Measurements from ENCODE around the gene UBB.

The UBB gene

DNA sequence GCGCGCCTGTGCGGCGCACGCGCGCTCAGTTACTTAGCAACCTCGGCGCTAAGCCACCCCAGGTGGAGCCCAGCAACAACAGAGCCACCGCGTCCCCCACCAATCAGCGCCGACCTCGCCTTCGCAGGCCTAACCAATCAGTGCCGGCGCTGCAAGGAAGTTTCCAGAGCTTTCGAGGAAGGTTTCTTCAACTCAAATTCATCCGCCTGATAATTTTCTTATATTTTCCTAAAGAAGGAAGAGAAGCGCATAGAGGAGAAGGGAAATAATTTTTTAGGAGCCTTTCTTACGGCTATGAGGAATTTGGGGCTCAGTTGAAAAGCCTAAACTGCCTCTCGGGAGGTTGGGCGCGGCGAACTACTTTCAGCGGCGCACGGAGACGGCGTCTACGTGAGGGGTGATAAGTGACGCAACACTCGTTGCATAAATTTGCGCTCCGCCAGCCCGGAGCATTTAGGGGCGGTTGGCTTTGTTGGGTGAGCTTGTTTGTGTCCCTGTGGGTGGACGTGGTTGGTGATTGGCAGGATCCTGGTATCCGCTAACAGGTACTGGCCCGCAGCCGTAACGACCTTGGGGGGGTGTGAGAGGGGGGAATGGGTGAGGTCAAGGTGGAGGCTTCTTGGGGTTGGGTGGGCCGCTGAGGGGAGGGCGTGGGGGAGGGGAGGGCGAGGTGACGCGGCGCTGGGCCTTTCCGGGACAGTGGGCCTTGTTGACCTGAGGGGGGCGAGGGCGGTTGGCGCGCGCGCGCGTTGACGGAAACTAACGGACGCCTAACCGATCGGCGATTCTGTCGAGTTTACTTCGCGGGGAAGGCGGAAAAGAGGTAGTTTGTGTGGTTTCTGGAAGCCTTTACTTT lies at the start of gene UBB:
Gene UBB (plus strand): TSS at position 452 of the 856 bp plus-strand sequence. CDS start 817 bp downstream, outside the sequence.
- peak; percentile 98 for DNase-seq (ENCODE audit: low read depth)

DNA sequence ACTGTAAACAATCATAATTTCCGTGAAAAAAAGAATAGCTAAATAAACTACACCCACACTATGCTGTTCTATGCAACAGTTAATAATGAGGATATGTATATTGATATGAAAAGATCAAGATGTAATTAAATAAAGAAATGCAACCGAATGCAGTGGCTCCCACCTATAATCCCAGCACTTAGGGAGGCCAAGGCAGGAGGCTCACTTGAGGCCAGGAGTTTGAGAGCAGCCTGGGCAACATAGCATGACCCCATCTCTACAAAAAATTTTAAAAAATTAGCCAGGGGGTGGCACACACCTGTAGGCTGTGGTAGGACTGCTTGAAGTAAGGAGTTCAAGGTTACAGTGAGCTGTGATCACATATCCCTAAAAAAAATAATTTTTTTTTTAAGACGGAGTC lies 42.5 kb upstream of the UBB start:
- DNase-seq (ENCODE audit: low read depth): no peak

DNA sequence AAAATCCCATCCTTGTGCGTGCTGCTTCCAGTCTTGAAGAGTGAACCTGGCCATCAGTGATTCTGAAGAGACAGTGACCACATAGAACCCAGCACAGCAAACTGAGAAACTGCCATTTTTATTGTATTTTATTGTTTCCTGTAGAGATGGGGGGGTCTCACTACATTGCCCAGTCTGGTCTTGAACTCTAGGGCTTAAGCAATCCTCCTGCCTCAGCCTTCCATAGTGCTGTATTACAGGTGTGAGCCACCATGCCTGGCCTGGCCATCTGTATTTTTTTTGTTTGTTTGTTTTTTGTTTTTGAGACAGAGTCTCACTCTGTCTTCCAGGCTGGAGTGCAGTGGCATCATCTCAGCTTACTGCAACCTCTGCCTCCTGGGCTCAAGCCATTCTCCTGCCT lies 41.5 kb upstream of the UBB start:
- no peak for DNase-seq (ENCODE audit: low read depth)

GRCh38 chr17:16339959-16340358 lies 40.9 kb upstream of the UBB start:
- no peak for DNase-seq (ENCODE audit: low read depth)

DNA sequence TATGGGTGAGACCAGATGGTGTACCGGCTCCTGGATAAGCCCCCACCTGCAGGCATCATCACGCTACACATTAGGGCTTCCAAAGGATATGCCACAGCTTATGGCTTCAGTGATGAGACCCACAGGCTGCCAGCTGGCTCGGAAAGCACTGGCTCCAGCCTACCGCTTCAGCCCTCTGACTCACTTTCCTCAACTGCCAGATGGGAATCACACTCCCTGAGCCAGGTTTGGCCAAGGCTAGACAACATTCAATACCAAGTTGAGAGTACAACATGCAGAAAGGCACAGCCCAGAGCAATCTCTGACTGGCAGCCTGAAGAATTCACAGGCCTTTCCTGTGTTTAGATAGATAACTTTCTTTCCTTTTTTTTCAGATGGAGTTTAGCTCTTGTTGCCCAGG lies 37.9 kb upstream of the UBB start:
- DNase-seq (ENCODE audit: low read depth): peak; percentile 28

DNA sequence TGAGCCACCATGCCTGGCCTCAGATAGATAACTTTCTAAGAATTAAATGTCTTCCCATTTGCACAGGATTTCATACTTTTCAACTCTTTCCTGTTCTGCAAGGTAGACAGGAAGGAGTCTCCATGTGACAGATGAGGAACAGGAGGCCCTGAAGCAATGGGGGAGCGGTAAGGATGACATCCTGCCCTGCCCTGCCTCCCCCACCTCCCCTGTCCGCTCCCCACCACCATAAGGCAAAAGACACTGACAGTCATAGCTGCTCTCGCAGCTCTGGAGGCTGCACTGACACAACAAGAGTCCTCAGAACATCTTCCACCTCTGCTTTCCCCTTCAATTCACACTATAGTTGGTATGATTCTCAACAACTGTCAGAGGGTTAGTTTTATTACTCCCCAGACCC lies 37.3 kb upstream of the UBB start:
- DNase-seq (ENCODE audit: low read depth): no peak

DNA sequence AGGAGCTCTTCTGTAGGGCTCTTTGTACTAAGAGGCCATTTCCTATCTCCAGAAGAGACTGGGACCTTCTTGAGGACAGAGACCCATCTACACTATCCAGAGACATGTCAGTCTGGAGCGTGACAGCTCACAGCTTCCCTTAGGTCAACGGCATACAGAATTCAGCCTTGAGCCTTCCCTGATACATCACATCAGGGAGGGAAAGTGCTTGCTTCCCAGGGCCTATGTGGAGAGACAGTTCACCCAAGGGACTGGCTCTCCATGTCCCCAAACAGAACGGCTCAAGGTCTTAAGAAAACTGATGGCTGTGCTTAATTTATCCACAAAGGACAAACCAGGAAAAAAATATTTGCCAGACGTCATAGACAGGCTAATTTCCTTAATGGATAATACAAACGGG lies 35.3 kb upstream of the UBB start:
- no peak for DNase-seq (ENCODE audit: low read depth)

- DNase-seq (ENCODE audit: low read depth): no peak
Observed at GRCh38 chr17:16346721-16347271, 34.1 kb upstream of the UBB start.

DNA sequence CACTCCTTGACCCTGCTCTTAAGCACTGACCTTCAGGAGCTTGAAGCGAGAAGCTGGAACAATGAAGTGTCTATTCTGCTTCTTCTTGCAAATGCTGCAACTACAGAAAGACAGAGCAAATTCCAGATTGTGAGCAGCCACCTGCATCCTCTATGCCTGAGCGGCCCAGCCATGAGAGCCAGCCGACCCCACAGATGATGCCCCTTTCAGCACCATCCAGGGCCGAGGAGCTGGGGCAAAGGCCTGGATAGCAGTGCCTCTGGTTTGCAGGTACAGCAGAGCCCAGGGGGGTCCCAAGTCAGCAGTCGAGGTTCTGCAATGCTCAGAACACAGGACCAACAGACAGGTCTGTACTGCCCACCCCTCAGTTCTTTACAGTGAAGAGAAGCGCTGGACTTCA lies 32.3 kb upstream of the UBB start:
- no peak for DNase-seq (ENCODE audit: low read depth)

DNA sequence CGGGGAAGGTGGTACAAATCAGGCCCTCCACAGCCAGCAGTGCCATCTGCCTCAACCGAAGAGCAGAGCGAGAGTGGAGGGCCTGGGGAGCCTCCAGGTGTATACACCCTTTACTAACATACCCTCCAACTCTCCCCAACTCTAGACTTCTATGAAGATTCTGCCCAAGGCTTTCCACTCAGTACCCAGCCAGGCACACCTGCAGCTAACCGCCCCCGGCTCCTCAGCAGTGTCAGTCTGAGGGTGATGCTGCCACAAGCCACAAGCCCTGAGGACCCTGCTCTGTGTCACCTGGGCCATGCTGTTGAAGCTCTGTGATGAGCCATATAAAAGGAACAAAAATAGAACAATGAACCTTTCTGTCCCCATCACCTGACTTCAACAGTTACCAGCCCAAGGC lies 31.5 kb upstream of the UBB start:
- no peak for DNase-seq (ENCODE audit: low read depth)

GRCh38 chr17:16351831-16352230 lies 29.1 kb upstream of the UBB start:
- DNase-seq (ENCODE audit: low read depth): peak; percentile 76

GRCh38 chr17:16352303-16352666 lies 28.6 kb upstream of the UBB start:
- DNase-seq (ENCODE audit: low read depth): peak; percentile 16

DNA sequence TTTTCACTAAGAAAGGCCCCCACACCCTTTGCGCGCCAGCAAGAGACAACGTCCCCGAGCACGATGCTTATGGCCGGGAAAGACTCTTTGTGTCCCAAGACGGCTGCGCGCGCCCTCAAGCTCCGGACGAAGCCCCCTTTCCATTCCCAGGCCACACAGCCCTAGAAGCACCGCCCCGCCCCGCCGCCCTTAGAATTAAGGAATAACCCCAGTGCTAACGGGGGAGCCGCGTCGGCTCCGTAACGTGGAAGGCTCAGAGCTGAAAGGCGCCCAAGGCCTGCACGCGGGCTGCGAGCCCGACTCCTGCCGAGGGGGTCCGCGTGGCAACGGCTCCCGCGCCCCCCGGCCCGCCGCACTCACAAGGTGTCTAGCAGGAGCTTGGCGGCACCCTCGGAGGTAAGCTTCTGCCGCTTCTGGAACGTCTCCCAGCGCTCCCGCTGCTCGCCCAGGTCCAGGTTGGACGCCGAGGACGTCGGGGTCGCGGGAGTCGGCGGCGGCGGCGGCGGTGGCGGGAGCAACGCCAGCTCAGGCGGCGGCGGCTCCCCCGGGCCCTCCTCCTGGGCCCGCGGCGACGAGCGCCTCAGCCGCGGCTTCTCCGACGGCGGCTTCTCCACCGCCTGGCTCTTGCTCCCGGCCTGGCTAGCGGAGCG lies 28.1 kb upstream of the UBB start:
- DNase-seq (ENCODE audit: low read depth): no peak

DNA sequence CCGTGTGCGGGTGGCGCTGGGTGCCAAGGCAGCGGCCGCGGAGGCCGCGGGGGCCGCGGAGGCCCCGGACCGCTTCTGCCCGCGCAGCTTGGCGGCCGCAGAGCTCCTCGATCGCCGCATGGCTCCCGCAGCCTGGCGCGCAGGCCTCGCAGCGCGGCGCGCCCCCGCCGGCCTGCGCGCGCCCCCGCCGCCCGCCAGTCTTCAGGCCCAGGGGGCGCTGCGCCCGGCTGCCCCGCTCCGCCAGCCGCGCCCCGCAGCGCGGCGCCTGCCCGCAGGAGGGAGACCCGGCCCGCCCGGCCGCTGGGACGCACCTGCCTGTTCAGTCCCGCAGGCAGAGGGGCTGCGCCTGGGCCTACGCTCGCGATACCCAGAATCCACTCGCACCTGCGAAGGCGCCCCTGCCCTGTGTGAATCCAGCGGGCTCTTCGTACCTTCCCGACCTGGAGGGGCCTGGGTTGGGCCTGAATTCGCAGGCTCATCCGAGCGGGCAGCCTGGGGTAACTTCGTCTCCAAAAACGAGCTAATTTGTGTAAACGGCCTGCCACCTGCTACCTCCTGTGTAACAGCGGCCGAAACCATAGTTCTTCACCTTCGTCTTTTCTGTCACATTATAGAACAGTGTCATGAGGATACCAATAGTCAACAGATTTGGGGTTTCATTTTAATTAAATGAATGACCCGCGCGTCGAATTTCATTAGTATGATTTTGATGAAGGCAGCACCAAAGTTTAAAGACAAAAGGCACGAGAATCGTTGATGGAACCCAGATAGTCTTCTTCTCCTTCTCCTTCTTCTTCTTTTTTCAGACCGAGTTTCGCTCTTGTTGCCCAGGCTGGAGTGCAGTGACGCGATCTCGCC lies 27.3 kb upstream of the UBB start, which contains the start of gene CENPV:
Gene CENPV (minus strand): TSS at position 153 of the 858 bp plus-strand sequence. CDS start 33 bp downstream, at position 120.
- DNase-seq (ENCODE audit: low read depth): peak; percentile 19

- no peak for DNase-seq (ENCODE audit: low read depth)
Observed at GRCh38 chr17:16354585-16354984, 26.3 kb upstream of the UBB start.

DNA sequence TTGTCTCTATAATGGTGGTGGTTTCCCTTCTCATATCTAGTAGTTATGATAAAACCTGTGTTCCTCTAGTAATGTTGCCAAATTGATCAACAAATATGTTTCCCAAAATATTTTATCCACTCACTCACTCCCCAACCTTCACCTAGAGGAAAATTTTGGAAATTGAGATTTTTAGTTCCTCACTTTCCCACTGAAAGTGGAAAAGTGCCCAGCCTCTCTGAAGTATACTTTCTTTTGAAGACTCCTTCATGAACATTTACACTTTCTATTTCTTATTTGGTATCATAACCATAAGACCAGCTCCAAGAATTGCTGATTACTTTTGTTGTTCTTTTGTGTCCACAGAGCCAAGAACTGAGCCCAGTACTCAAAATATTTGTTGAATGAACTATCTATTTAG lies 22.5 kb upstream of the UBB start:
- DNase-seq (ENCODE audit: low read depth): no peak

DNA sequence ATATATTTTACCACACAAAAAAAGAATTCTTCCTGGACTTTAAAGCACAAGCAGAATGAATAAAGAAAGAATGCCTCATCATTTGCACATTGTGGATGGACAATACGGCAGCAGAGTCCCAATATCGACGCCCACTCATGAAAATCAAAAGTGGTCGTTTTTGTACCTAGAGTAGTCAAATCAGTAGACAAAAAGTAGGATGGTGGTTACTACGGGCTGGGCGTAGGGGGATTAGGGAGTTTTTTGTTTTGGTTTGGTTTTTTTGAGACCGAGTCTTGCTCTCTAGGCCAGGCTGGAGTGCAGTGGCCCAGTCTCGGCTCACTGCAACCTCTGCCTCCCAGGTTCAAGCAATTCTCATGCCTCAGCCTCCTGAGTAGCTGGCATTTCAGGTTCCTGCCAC lies 19.0 kb upstream of the UBB start:
- no peak for DNase-seq (ENCODE audit: low read depth)

GRCh38 chr17:16363749-16364536 lies 16.9 kb upstream of the UBB start:
- peak; percentile 58 for DNase-seq (ENCODE audit: low read depth)

DNA sequence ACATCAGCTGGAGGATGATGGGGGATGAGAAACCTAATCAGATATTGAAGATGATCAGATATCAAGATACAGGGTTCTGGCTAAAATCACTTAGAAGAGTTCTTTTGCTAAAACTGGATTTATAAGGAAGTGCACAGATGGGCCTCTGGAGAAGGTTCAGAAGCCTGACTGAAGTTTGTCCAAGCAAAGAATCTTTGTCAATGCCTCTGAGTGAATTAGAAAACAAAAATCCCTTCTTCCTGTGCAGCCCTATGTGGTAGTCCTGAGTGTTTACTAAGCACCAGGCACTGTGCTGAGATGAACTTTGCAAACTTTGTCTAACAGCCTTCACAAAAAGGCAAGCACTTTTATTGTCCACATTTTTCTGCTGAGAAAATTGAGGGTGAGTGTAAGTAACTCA lies 16.3 kb upstream of the UBB start:
- no peak for DNase-seq (ENCODE audit: low read depth)

- peak; percentile 84 for DNase-seq (ENCODE audit: low read depth)
Observed at GRCh38 chr17:16371742-16372141, 9.1 kb upstream of the UBB start.

DNA sequence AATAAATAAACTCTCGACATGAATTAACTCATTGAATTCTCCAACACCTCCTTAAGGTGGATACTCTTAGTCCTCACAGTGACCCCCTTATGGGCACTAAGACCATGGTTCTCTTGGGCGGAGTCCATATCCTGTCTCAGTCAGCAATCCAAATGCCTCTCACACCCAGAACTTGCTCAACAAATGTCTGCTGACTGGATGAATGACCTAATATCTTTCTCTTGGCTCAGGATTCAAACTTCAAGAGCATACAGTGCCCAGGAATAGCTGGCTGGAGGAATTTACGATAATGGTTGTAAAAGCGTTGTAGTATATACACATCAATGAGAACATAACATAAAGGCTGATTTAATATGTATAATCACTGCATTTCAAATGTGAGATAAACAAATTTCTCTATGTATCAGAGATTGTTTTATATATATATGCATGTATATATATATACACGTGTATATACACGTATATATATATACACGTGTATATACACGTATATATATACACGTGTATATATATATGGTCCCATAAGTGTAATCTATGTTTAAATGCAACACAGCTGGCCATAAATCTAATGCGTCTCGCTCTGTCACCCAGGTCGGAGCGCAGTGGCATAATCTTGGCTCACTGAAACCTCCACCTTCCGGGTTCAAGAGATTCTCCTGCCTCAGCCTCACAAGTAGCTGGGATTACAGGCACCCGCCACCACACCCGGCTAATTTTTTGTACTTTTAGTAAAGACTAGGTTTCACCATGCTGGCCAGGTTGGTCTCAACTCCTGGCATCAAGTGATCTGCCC lies 6.5 kb upstream of the UBB start:
- DNase-seq (ENCODE audit: low read depth): peak; percentile 84

All from amniotic epithelial cell (primary cell).